PC-9 (cell line): ENCODE results near the gene SSBP2. TPM values are rescaled to one million over a fixed set of nuclear protein-coding genes. Genes with fewer than 3 reads are reported as not detected.

Experiments used
- BruUV-seq: library from RNA; stranded (reverse); fragments of 400-500 nt; replicated peaks from 2 replicates; lab custom pipeline; 2021; lab: Mats Ljungman, UMichigan
- CTCF ChIA-PET: fragments of 300-600 bp; sonication (Branson Sonifier 250); formaldehyde crosslinking; loops from one replicate; lab custom pipeline; 2022; ENCODE audit warnings: antibody characterized with exemption; lab: Charles Lee
- POLR2A ChIA-PET: fragments of 300-600 bp; sonication (Branson Sonifier 250); formaldehyde crosslinking; loops from one replicate; lab custom pipeline; 2022; ENCODE audit warnings: antibody characterized with exemption; ENCODE audit not compliant: unreplicated experiment; lab: Charles Lee
- DNase-seq, 2 experiments: peaks; one replicate each; pipeline versions ENCODE4 v3.0.0 to v3.0.0-alpha.2; 2015 to 2022; ENCODE audit warnings: mixed read lengths in 1 of 2
- H2AFZ ChIP-seq: fragments of 200-600 bp; sonication (generic); 2 replicates; pipeline ENCODE4 v1.8.1; 2017; ENCODE audit warnings: antibody characterized with exemption
- H3F3A ChIP-seq: fragments of 200-600 bp; sonication (generic); 2 replicates; pipeline ENCODE4 v1.8.1; 2017; ENCODE audit warnings: antibody characterized with exemption, mild to moderate bottlenecking, low read depth; ENCODE audit not compliant: insufficient read depth
- H3K27ac ChIP-seq: fragments of 200-600 bp; sonication (generic); 2 replicates; pipeline ENCODE4 v1.6.1; 2016; ENCODE audit warnings: mixed run types
- H3K27me3 ChIP-seq: fragments of 200-600 bp; sonication (generic); 2 replicates; pipeline ENCODE4 v1.6.1; 2016; ENCODE audit warnings: low read depth, mixed run types; ENCODE audit not compliant: insufficient read depth
- H3K36me3 ChIP-seq: fragments of 200-600 bp; sonication (generic); 2 replicates; pipeline ENCODE4 v1.6.1; 2016; ENCODE audit warnings: low read depth, mixed run types
- H3K4me1 ChIP-seq: fragments of 200-600 bp; sonication (generic); replicated peaks from 2 replicates; pipeline ENCODE4 v1.6.1; 2016; ENCODE audit warnings: mixed run types; ENCODE audit not compliant: insufficient read depth
- H3K4me2 ChIP-seq: fragments of 200-600 bp; sonication (generic); 2 replicates; pipeline ENCODE4 v1.6.1; 2017; ENCODE audit warnings: mixed run types
- H3K4me3 ChIP-seq: fragments of 200-600 bp; sonication (generic); 2 replicates; pipeline ENCODE4 v1.6.1; 2016; ENCODE audit warnings: mixed run types
- H3K79me2 ChIP-seq: fragments of 200-600 bp; sonication (generic); 2 replicates; pipeline ENCODE4 v1.6.1; 2017; ENCODE audit warnings: low read depth, mixed run types
- H3K9me2 ChIP-seq: fragments of 200-600 bp; sonication (generic); 2 replicates; pipeline ENCODE4 v1.8.1; 2017; ENCODE audit warnings: mild to moderate bottlenecking; ENCODE audit not compliant: insufficient read depth
- H3K9me3 ChIP-seq: fragments of 200-600 bp; sonication (generic); 2 replicates; pipeline ENCODE4 v1.8.1; 2016; ENCODE audit warnings: low read depth; ENCODE audit not compliant: insufficient read depth
- H4K20me1 ChIP-seq: fragments of 200-600 bp; sonication (generic); 2 replicates; pipeline ENCODE4 v1.8.1; 2017; ENCODE audit not compliant: insufficient read depth
- EZH2 ChIP-seq: fragments of 200-600 bp; sonication (generic); IDR thresholded peaks from 2 replicates; pipeline ENCODE4 v1.8.0; 2017; ENCODE audit warnings: antibody characterized with exemption, low read depth
- intact Hi-C: fragments of 100-400 bp; cut with micrococcal nuclease; formaldehyde crosslinking; loops from one replicate; pipeline ENCODE4 v1.10.0; 2022; ENCODE audit not compliant: unreplicated experiment
- total RNA-seq: library from RNA; stranded (reverse); gene quantifications from 2 replicates; pipeline ENCODE4 v1.2.3, GENCODE V29; 2021
- TF ChIP-seq, protein P1 (sequence below): fragments of 200-600 bp; sonication (generic); conservative IDR thresholded peaks from 2 replicates; pipeline ENCODE4 v1.6.1; 2017; ENCODE audit warnings: mixed run types, antibody characterized with exemption, mild to moderate bottlenecking, moderate library complexity

The SSBP2 gene
- total RNA-seq, 1 experiment from 2014 or later = 6.4 TPM

GRCh38 chr5:81400375-81400774, 350.5 kb downstream of the SSBP2 start:
- H3K79me2 ChIP-seq = no peaks in the 10 kb centered on the region
- no peaks in the 10 kb centered on the region for H3K36me3 ChIP-seq
- POLR2A ChIA-PET = interaction anchor here (0.7 kb wide), 1 partner anchor 424 kb away, joined by 3 read pairs; no protein-coding TSS in a partner anchor
- no peak for TF ChIP-seq EZH2
- TF ChIP-seq, protein P1, sequence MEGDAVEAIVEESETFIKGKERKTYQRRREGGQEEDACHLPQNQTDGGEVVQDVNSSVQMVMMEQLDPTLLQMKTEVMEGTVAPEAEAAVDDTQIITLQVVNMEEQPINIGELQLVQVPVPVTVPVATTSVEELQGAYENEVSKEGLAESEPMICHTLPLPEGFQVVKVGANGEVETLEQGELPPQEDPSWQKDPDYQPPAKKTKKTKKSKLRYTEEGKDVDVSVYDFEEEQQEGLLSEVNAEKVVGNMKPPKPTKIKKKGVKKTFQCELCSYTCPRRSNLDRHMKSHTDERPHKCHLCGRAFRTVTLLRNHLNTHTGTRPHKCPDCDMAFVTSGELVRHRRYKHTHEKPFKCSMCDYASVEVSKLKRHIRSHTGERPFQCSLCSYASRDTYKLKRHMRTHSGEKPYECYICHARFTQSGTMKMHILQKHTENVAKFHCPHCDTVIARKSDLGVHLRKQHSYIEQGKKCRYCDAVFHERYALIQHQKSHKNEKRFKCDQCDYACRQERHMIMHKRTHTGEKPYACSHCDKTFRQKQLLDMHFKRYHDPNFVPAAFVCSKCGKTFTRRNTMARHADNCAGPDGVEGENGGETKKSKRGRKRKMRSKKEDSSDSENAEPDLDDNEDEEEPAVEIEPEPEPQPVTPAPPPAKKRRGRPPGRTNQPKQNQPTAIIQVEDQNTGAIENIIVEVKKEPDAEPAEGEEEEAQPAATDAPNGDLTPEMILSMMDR = no peak
- no peaks in the 10 kb centered on the region for H4K20me1 ChIP-seq
- H3K4me1 ChIP-seq = no peaks in the 10 kb centered on the region
- no peaks in the 10 kb centered on the region for H3K9me2 ChIP-seq
- no peaks in the 10 kb centered on the region for H3F3A ChIP-seq
- no peak for DNase-seq
- no peak overlapping the region for H3K4me3 ChIP-seq
- BruUV-seq = no TSS peak
- intact Hi-C loops = no loop called here
- H3K27ac ChIP-seq = no peak overlapping the region
- H2AFZ ChIP-seq = no peak overlapping the region
- no peak overlapping the region for H3K4me2 ChIP-seq
- H3K27me3 ChIP-seq = no peaks in the 10 kb centered on the region
- CTCF ChIA-PET = interaction anchor here (0.6 kb wide), 1 partner anchor 107 kb away, joined by 3 read pairs; no protein-coding TSS in a partner anchor
- no peaks in the 10 kb centered on the region for H3K9me3 ChIP-seq

DNA sequence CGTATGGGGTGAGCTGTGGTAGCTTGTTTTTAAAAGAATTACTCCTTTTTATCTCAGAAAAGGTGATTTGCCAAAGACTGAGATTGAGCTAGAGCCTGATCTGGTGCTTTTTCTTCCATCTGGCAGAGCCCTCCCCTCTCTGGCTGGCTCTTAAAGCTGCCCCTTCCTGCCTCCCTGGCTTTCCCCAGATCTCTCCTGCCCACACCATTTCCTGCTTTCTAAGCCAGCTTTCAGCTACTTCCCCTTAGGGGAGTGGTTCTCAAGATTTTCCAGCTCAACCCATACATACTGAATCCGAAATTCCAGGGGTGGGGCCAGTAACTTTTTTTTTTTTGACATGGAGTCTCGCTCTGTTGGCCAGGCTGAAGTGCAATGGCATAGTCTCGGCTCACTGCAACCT, 352.2 kb downstream of the SSBP2 start:
- intact Hi-C loops = no loop called here
- H3K36me3 ChIP-seq = no peaks in the 10 kb centered on the region
- no peaks in the 10 kb centered on the region for H4K20me1 ChIP-seq
- no peak overlapping the region for H3K4me2 ChIP-seq
- no peak overlapping the region for H2AFZ ChIP-seq
- POLR2A ChIA-PET = no interaction called here
- no peak overlapping the region for H3K27ac ChIP-seq
- TF ChIP-seq, protein P1 = no peak
- no peak for TF ChIP-seq EZH2
- no peak overlapping the region for H3K4me3 ChIP-seq
- H3K79me2 ChIP-seq = no peaks in the 10 kb centered on the region
- no peaks in the 10 kb centered on the region for H3K4me1 ChIP-seq
- no peak for DNase-seq
- CTCF ChIA-PET = no interaction called here
- no TSS peak for BruUV-seq
- H3K9me2 ChIP-seq = no peaks in the 10 kb centered on the region
- no peaks in the 10 kb centered on the region for H3K9me3 ChIP-seq
- no peaks in the 10 kb centered on the region for H3F3A ChIP-seq
- H3K27me3 ChIP-seq = no peaks in the 10 kb centered on the region

DNA sequence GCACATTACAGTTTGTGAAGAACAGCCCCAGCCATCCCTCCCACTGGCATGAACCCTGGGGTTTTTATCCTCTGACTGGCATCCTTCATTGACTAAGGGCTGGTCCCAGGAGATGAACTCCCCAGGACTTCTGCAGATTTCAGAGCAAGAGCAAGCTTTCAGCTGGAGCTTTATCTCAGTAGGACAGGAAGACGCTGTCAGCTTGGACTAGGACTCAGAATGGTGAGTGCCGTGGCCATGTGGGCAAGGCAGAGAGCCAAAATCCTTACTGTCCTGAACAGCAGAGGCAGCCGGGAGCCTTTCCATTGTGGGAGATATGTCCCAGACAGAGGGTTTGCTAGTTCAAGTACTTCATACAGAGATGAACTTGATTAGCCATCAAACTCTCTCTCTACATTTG, 353.7 kb downstream of the SSBP2 start:
- H2AFZ ChIP-seq = no peak overlapping the region
- no peak overlapping the region for H3K4me2 ChIP-seq
- intact Hi-C loops = no loop called here
- no peaks in the 10 kb centered on the region for H3K79me2 ChIP-seq
- H4K20me1 ChIP-seq = no peaks in the 10 kb centered on the region
- no peak for TF ChIP-seq EZH2
- TF ChIP-seq, protein P1 = no peak
- BruUV-seq = no TSS peak
- no peaks in the 10 kb centered on the region for H3K9me2 ChIP-seq
- H3K4me3 ChIP-seq = no peak overlapping the region
- H3K4me1 ChIP-seq = no peaks in the 10 kb centered on the region
- no peak for DNase-seq
- H3K27me3 ChIP-seq = no peaks in the 10 kb centered on the region
- ChIA-PET POLR2A (no interaction called here), CTCF (no interaction called here)
- H3K9me3 ChIP-seq = no peaks in the 10 kb centered on the region
- no peaks in the 10 kb centered on the region for H3F3A ChIP-seq
- H3K36me3 ChIP-seq = no peaks in the 10 kb centered on the region
- H3K27ac ChIP-seq = no peak overlapping the region
